HEK293 (cell line): ENCODE results near the gene QDPR.

Source experiments
- CTCF ChIA-PET: fragments of 350-600 bp; formaldehyde crosslinking; extraction: SDS; loops from one replicate; lab custom pipeline; 2021; ENCODE audit warnings: antibody characterized with exemption; lab: Yijun Ruan, JAX
- POLR2A ChIA-PET: fragments of 300-600 bp; formaldehyde crosslinking; extraction: SDS; loops from one replicate; lab custom pipeline; 2020; ENCODE audit warnings: antibody characterized with exemption, inconsistent platforms; lab: Yijun Ruan, JAX
- H3K27ac ChIP-seq: fragments of 200-500 bp; sonication (Bioruptor generic); 2 replicates; pipeline ENCODE4 v1.5.1; 2014; ENCODE audit warnings: low read depth, low read length, control low read depth, inconsistent platforms; ENCODE audit errors: extremely low read depth
- H3K36me3 ChIP-seq, 2 experiments: fragments of 200-500 bp in 1 of 2; sonication (Bioruptor generic) in 1 of 2; 1 replicate in 1 of 2; 2 replicates in 1 of 2; pipeline ENCODE4 v1.5.1; 2014 to 2017; ENCODE audit warnings: inconsistent platforms in 2 of 2, low read length in 2 of 2; ENCODE audit not compliant: control insufficient read depth in 2 of 2, insufficient read depth in 1 of 2
- H3K4me1 ChIP-seq: fragments of 200-500 bp; sonication (Bioruptor generic); 2 replicates; pipeline ENCODE4 v1.5.1; 2014; ENCODE audit warnings: mild to moderate bottlenecking, low read length, inconsistent platforms; ENCODE audit not compliant: control insufficient read depth, insufficient read depth
- H3K4me3 ChIP-seq: 2 replicates; pipeline ENCODE4 v1.5.1; 2011; ENCODE audit warnings: low read depth, mild to moderate bottlenecking, control low read depth, low read length, moderate library complexity
- H3K9me3 ChIP-seq: fragments of 200-500 bp; sonication (Bioruptor generic); 2 replicates; pipeline ENCODE4 v1.5.1; 2014; ENCODE audit warnings: low read depth, low read length, inconsistent platforms; ENCODE audit not compliant: control insufficient read depth, insufficient read depth
- GLIS1 ChIP-seq: fragments of 450-650 bp; formaldehyde crosslinking; IDR thresholded peaks from 2 replicates; pipeline ENCODE4 v1.5.1; 2016; ENCODE audit warnings: missing biosample characterization, missing genetic modification characterization
- PATZ1 ChIP-seq: fragments of 450-650 bp; formaldehyde crosslinking; IDR thresholded peaks from 2 replicates; pipeline ENCODE4 v1.5.1; 2016; ENCODE audit warnings: missing biosample characterization, missing genetic modification characterization
- SP2 ChIP-seq: fragments of 450-650 bp; formaldehyde crosslinking; IDR thresholded peaks from 2 replicates; pipeline ENCODE4 v1.5.1; 2016; ENCODE audit warnings: missing biosample characterization, missing genetic modification characterization
- YY1 ChIP-seq: fragments of 450-650 bp; formaldehyde crosslinking; IDR thresholded peaks from 2 replicates; pipeline ENCODE4 v1.5.1; 2018; ENCODE audit warnings: missing biosample characterization, missing genetic modification characterization
- ZBTB8A ChIP-seq: fragments of 450-650 bp; formaldehyde crosslinking; IDR thresholded peaks from 2 replicates; pipeline ENCODE4 v1.5.1; 2016; ENCODE audit warnings: missing biosample characterization, missing genetic modification characterization
- ZFP3 ChIP-seq: fragments of 450-650 bp; formaldehyde crosslinking; IDR thresholded peaks from 2 replicates; pipeline ENCODE4 v1.5.1; 2016; ENCODE audit warnings: low read depth, missing biosample characterization, missing genetic modification characterization
- ZNF112 ChIP-seq: fragments of 450-650 bp; formaldehyde crosslinking; IDR thresholded peaks from 2 replicates; pipeline ENCODE4 v1.5.0; 2017; ENCODE audit warnings: missing biosample characterization, missing genetic modification characterization
- ZNF121 ChIP-seq: fragments of 450-650 bp; formaldehyde crosslinking; IDR thresholded peaks from 2 replicates; pipeline ENCODE4 v1.5.1; 2016; ENCODE audit warnings: missing biosample characterization, missing genetic modification characterization
- ZNF140 ChIP-seq: fragments of 450-650 bp; formaldehyde crosslinking; IDR thresholded peaks from 2 replicates; pipeline ENCODE4 v1.5.1; 2016; ENCODE audit warnings: missing biosample characterization, missing genetic modification characterization
- ZNF16 ChIP-seq: fragments of 450-650 bp; formaldehyde crosslinking; IDR thresholded peaks from 2 replicates; pipeline ENCODE4 v1.5.1; 2016; ENCODE audit warnings: low read depth, missing biosample characterization, missing genetic modification characterization
- ZNF266 ChIP-seq: fragments of 450-650 bp; formaldehyde crosslinking; IDR thresholded peaks from 2 replicates; pipeline ENCODE4 v1.5.1; 2016; ENCODE audit warnings: missing biosample characterization, missing genetic modification characterization, low read depth
- ZNF335 ChIP-seq: fragments of 450-650 bp; formaldehyde crosslinking; conservative IDR thresholded peaks from 2 replicates; pipeline ENCODE4 v1.5.1; 2016; ENCODE audit warnings: missing biosample characterization, missing genetic modification characterization
- ZNF341 ChIP-seq: fragments of 450-650 bp; formaldehyde crosslinking; IDR thresholded peaks from 2 replicates; pipeline ENCODE4; 2016; ENCODE audit warnings: low read depth, missing biosample characterization, missing genetic modification characterization
- ZNF394 ChIP-seq: fragments of 450-650 bp; formaldehyde crosslinking; IDR thresholded peaks from 2 replicates; pipeline ENCODE4 v1.5.1; 2016; ENCODE audit warnings: missing biosample characterization, missing genetic modification characterization, mild to moderate bottlenecking, moderate library complexity, borderline replicate concordance
- ZNF544 ChIP-seq: fragments of 450-650 bp; formaldehyde crosslinking; IDR thresholded peaks from 2 replicates; pipeline ENCODE4 v1.5.0; 2017; ENCODE audit warnings: missing biosample characterization, missing genetic modification characterization
- ZNF624 ChIP-seq: fragments of 450-650 bp; formaldehyde crosslinking; IDR thresholded peaks from 2 replicates; pipeline ENCODE4 v1.5.1; 2017; ENCODE audit warnings: missing biosample characterization, missing genetic modification characterization
- ZNF654 ChIP-seq: fragments of 450-650 bp; formaldehyde crosslinking; IDR thresholded peaks from 2 replicates; pipeline ENCODE4 v1.5.1; 2016; ENCODE audit warnings: low read depth, missing biosample characterization, missing genetic modification characterization
- ZNF701 ChIP-seq: fragments of 450-650 bp; formaldehyde crosslinking; IDR thresholded peaks from 2 replicates; pipeline ENCODE4 v1.5.1; 2016; ENCODE audit warnings: missing biosample characterization, missing genetic modification characterization
- ZXDB ChIP-seq: fragments of 450-650 bp; formaldehyde crosslinking; IDR thresholded peaks from 2 replicates; pipeline ENCODE4 v1.5.1; 2016; ENCODE audit warnings: missing biosample characterization, missing genetic modification characterization
- TF ChIP-seq, protein P1 (sequence below): fragments of 450-650 bp; formaldehyde crosslinking; IDR thresholded peaks from 2 replicates; pipeline ENCODE4 v1.5.1; 2016; ENCODE audit warnings: missing biosample characterization, missing genetic modification characterization

The QDPR gene

GRCh38 chr4:17511950-17512795 is at the start of gene QDPR:
Gene QDPR (minus strand): TSS chr4:17512090. CDS start chr4:17512054, 36 bp downstream.
- TF ChIP-seq ZBTB8A (tag by site-specific recombination): peak; percentile 54
- peak; percentile 37; the same call in 1 of the 2 replicates for TF ChIP-seq ZXDB
- TF ChIP-seq ZNF654 (tag by site-specific recombination): 0 out of 2 replicates have a peak, but pooled peaks have one; percentile 22
- no peak for TF ChIP-seq ZNF624 (tag by site-specific recombination)
- no peak for TF ChIP-seq ZNF544 (tag by site-specific recombination)
- TF ChIP-seq ZNF341 (tag by site-specific recombination): peak; percentile 63
- TF ChIP-seq PATZ1: 0 out of 2 replicates have a peak, but pooled peaks have one; percentile 2
- TF ChIP-seq ZNF394 (tag by site-specific recombination): no peak
- peak; percentile 43; the same call in 1 of the 2 replicates for TF ChIP-seq SP2
- TF ChIP-seq, protein P1, sequence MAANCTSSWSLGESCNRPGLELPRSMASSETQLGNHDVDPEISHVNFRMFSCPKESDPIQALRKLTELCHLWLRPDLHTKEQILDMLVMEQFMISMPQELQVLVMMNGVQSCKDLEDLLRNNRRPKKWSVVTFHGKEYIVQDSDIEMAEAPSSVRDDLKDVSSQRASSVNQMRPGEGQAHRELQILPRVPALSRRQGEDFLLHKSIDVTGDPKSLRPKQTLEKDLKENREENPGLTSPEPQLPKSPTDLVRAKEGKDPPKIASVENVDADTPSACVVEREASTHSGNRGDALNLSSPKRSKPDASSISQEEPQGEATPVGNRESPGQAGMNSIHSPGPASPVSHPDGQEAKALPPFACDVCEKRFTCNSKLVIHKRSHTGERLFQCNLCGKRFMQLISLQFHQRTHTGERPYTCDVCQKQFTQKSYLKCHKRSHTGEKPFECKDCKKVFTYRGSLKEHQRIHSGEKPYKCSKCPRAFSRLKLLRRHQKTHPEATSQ (tag by site-specific recombination): no peak
- TF ChIP-seq GLIS1: 0 out of 2 replicates have a peak, but pooled peaks have one; percentile 30
- TF ChIP-seq YY1 (tag by site-specific recombination): 0 out of 2 replicates have a peak, but pooled peaks have one; percentile 26
- peak; percentile 46; the same call in 1 of the 2 replicates for TF ChIP-seq ZNF335
- TF ChIP-seq, all 188 proteins: peak for 9
- Histone ChIP-seq H3K27ac (peak within 1 kb of the TSS; percentile 19; the same call in 1 of the 2 replicates), H3K4me1 (no peaks in the 10 kb centered on the region), H3K4me3 (peak within 1 kb of the TSS; percentile 42), H3K9me3 (no peaks in the 10 kb centered on the region), H3K36me3 (peaks cover 0 to 11% of the 10 kb centered on the region in 2 experiments; a peak in 1 of 3 replicates)
- CTCF ChIA-PET: interaction anchor here (0.6 kb wide), 1 partner anchor 617 kb away, joined by 3 read pairs; no protein-coding TSS in a partner anchor
- POLR2A ChIA-PET: no interaction called here

GRCh38 chr4:17561195-17561909 is 49.5 kb upstream of the QDPR start:
- POLR2A ChIA-PET: no interaction called here
- H3K9me3 ChIP-seq: no peaks in the 10 kb centered on the region
- no peaks in the 10 kb centered on the region for H3K4me1 ChIP-seq
- TF ChIP-seq ZNF140 (tag by site-specific recombination) (no peak), ZNF121 (tag by site-specific recombination) (no peak), ZFP3 (tag by site-specific recombination) (no peak), ZNF701 (no peak), ZNF544 (tag by site-specific recombination) (no peak), ZNF112 (tag by site-specific recombination) (no peak), ZNF16 (no peak), ZNF266 (tag by site-specific recombination) (no peak)
- TF ChIP-seq, all 188 proteins: peak for 0
- no peaks in the 10 kb centered on the region for H3K36me3 ChIP-seq
- H3K4me3 ChIP-seq: no peak overlapping the region
- H3K27ac ChIP-seq: no peak overlapping the region
- CTCF ChIA-PET: no interaction called here
